Right lobe of liver (tissue), 4 donors: ENCODE measurements around the gene MSH3.

Experiments used
- CTCF ChIP-seq, 4 donors: fragments of 200-600 bp in 3 of 4; fragments of 450-650 bp in 1 of 4; IDR thresholded peaks; one replicate each; pipeline versions ENCODE4 v1.5.1 to v1.8.0; 2016 to 2022; ENCODE audit warnings: antibody characterized with exemption in 4 of 4, mild to moderate bottlenecking in 2 of 4
- POLR2A ChIP-seq: fragments of 450-650 bp; IDR thresholded peaks from one replicate; pipeline ENCODE4 v1.6.1; 2017; ENCODE audit warnings: antibody characterized with exemption, mild to moderate bottlenecking
- donor health status: DM: no; HTN: no; CAD: no.
- donor health status: DM: no; HTN: no; CAD: no.
- donor health status: DM: no; HTN: yes; CAD: no.

GRCh38 chr5:80822640-80823039, 168.2 kb downstream of the MSH3 start:
- TF ChIP-seq POLR2A (no peak), CTCF (IDR thresholded peaks at IDR 0.05) (no peak)
